Measurements from ENCODE around the gene GNB3.

- TF ChIP-seq CTCF (IDR thresholded peaks at IDR 0.05): no peak
- no peak for TF ChIP-seq ZFX (IDR thresholded peaks at IDR 0.05; ENCODE audit: borderline replicate concordance)
Observed at GRCh38 chr12:6858799-6859198, 18.1 kb downstream of the GNB3 start.
